ENCODE measurements around the gene NLRP13.

GRCh38 chr19:55858969-55859368 is 73.2 kb downstream of the NLRP13 start:
- TF ChIP-seq EZH2 (IDR thresholded peaks at IDR 0.05) (no peak), POLR2AphosphoS5 (IDR thresholded peaks at IDR 0.05; ENCODE audit: borderline replicate concordance, low read depth, low read length) (no peak), FOXP2 (optimal IDR thresholded peaks at IDR 0.05; ENCODE audit: control extremely low read depth, extremely low read length, insufficient read depth) (no peak)

Data from SK-N-MC (cell line).